ENCODE measurements around the gene DNAH1.

Gene DNAH1

GRCh38 chr3:52430416-52430810 lies 114.3 kb downstream of the DNAH1 start:
- no peak for FAIRE-seq

GRCh38 chr3:52431459-52432223 lies 115.5 kb downstream of the DNAH1 start:
- DNase-seq (ENCODE audit: insufficient read length, low spot score) (no peak), FAIRE-seq (no peak)

More at GRCh38 chr3:52430416-52430810, 114.3 kb downstream of the DNAH1 start:
- no peak for DNase-seq (ENCODE audit: insufficient read length, low spot score)

DNA sequence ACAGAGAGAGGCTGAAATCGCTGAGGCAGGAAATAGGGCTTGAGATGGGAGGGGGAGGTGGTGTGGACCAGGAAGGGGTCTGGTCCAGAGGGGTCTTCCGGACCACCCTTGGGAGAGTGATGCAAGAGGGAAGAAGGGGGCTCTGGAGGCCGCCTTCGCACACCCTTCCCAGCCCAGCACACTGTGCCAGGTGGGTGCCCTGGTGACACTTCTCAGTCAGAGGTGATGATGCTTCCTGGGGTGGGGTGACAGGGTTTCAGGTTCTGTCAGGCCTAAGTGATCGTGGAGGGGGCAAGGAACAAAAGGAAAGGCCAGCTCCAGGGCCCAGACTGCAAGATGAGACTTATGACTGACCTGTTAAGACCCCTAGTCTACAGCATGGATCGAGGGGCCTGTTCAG lies 116.1 kb downstream of the DNAH1 start:
- no peak for DNase-seq (ENCODE audit: insufficient read length, low spot score)
- no peak for FAIRE-seq

DNA sequence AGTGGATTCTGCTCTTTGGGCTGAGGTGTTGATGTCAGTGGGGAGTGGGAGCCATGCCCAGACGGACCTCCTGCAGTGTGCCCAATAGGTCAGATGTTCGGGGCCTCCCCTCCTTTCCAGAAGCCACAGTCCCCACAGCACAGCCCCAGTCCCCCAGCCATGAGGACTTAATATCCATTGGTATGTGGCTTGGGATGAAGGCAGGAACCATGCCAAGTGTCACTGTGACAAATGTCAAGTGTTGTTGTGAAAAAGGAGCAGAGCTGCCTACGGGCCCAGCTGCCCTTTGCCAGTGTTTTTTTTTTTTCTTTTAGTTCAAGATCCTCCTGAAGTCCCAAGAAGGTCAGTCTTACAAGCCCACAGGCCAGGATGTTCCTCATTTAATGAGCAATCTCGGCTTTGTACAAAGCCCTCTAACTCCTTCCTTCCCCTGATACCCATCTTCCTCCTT lies 116.6 kb downstream of the DNAH1 start:
- FAIRE-seq (no peak), DNase-seq (ENCODE audit: insufficient read length, low spot score) (no peak)

DNA sequence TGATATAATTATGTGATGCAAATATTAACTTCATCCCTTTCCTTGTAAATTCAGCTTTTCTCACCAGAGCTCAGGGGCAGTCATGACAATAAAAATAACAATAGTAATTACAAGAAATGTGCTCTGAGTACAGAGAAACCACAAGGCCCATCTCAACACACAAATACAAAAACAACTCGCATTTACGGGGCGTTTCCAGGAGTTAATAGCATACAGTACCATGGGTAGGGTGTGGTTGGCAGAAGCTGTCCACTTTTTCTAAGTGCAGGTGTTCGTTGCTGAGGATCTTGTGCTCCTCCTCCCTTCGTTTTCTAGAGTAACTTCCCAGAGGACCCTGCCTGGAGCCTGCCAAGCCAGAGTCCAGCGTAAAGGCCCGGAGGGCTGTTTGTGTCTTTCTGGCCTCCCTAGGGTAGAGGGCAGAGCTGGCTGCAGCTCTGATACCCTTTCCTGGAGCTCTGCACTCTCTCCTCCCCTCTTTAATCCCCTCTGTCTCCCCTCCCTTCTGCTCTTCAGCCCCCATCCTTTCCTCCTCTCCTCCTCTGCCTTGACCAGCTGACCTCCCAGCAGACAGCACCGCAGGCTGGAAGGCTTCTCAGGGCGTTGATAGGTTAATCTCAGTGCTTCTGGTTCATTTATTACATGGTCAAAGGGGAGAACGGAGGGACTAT lies 117.3 kb downstream of the DNAH1 start:
- DNase-seq (ENCODE audit: insufficient read length, low spot score): no peak
- no peak for FAIRE-seq

DNA sequence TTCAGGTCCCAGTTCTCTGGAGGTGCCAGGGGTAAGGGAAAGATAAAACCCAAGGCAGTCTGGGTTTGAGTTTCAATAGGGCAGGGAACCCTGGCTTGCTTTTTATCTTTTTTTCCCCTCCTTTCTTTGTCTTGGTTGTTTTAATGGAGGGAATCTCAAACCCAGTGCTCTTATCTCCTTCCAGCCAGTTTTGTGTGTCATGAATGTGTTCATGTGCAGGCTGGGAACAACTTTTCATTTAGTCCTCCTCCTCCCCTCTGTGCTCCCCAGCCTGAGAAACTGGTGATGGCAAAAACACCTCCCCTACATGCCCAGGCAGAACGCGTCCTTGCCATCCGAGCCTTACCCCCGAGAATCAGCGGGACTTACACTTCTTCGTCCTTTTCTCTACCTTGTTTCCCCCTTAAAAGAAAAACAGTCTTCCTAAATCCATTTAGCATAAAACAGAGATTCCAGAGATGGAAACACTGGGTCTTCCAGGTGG lies 117.9 kb downstream of the DNAH1 start:
- no peak for DNase-seq (ENCODE audit: insufficient read length, low spot score)
- FAIRE-seq: no peak

- no peak for FAIRE-seq
These were observed 118.5 kb downstream of the DNAH1 start for GRCh38 chr3:52434491-52435115.

DNA sequence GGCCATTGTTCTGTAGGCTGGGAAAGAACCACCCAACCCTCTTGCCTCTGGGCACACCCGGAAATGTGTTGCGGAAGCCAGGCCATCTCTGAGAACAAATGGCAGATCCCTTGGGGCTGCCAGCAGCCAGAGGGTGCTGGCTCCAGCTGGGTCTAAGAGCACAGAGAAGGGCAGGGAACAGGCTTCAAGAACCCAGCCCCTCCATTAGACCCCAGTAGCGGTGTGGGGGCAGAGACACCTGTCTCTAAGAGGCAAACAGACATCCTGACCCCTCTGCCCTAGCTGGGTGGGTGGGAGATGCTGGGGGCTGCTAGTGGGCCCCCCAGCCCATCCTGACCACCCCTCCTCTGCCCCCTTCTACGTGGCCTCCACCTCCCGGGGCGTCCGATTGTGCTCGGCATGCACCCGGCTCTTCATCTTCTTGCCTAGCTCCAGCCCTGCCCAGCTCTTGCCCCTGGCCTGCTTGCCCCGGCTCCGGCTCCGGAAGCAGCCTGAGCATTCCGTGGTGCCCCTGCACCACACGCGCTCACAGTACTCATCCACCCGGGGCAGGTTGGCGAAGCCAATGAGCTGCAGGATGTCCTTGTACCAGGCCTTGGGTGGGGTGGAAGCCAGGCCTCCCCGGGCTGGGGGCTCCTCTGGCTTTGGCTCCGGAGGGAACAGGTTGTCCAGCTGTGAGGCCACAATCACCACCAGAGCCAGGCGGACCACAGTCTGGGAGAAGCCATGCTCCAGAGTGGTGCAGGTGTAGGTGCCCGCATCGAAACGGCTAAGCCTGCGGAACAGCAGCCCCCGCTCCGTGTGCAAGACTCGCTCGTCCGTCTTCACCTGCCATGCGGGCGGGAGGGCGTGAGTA lies 119.4 kb downstream of the DNAH1 start:
- DNase-seq (ENCODE audit: insufficient read length, low spot score) (no peak), FAIRE-seq (no peak)

More at GRCh38 chr3:52434491-52435115, 118.5 kb downstream of the DNAH1 start:
- DNase-seq (ENCODE audit: insufficient read length, low spot score): no peak

DNA sequence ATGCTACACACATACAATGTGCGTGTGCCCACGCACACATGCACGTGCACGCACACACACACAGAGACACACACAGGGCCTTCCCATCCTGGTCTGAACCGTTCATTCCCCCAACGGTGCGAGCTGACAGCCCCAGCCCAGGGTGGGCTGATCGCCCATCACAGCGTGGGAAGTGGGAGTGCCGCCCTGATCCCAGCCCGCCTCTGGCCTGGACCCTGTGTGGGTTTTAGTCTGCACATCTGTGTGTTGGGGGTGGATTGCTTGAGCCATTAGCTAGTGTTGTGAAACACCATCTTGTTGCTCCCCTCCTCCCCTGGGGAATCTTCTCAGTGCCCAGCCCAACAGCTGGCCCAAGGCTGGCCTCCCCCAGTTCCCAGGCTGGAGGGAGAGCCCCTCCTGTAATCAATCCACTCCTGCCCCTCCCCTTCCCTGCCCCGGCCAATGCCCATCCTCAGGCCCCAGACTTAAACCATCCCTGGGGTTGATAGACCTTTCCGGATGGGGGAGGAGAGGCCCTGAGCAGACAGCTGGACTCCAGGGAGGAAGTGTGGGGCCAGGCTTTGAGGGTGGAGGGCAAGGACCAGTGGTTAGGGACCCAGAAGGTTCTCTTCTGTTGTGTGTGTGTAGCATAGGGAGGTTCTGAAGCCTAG lies 120.5 kb downstream of the DNAH1 start:
- FAIRE-seq (no peak), DNase-seq (ENCODE audit: insufficient read length, low spot score) (no peak)

DNA sequence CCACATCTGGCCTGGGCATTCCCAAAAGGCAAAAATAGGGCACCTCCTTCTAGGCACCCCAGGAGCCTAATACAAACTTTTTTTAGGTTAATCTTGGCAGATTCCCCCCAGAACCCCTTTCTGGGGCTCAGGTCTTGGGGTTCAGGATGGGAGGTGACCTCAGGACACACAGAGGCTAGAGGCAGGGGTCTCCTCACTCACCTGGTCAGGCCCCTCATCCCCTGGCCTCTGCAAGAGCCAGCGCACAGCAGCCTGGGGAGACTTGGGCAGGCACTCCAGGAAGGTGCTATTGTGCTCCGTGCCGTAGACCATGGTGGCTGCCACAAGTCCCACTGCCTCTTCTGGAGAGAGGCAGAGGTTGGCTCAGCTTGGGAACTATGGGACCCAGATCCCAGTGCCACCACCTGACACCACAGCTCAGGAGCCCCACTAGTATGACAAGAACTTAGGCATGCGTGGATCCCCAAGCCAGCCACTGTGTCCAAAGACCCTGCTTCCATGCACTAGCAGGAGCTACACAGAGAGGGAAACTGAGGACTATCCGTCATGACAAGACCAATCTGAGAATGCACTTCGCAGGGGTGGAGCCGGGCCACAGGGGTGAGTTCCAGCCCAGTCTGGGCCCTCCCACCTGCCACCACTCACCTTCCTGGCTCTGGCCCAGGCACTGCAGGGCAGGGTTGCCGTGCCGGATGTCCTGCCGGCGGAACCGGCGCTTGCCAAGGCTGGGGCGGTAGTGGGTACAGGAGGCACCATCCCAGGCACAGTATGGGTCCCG lies 121.4 kb downstream of the DNAH1 start:
- FAIRE-seq: no peak
- DNase-seq (ENCODE audit: insufficient read length, low spot score): no peak

GRCh38 chr3:52438104-52438376 lies 121.9 kb downstream of the DNAH1 start:
- FAIRE-seq (no peak), DNase-seq (ENCODE audit: insufficient read length, low spot score) (no peak)

GRCh38 chr3:52438579-52439425 lies 122.7 kb downstream of the DNAH1 start:
- no peak for DNase-seq (ENCODE audit: insufficient read length, low spot score)
- FAIRE-seq: no peak

- DNase-seq (ENCODE audit: insufficient read length, low spot score): no peak
- FAIRE-seq: no peak
These were observed 123.5 kb downstream of the DNAH1 start for GRCh38 chr3:52439426-52440248.

DNA sequence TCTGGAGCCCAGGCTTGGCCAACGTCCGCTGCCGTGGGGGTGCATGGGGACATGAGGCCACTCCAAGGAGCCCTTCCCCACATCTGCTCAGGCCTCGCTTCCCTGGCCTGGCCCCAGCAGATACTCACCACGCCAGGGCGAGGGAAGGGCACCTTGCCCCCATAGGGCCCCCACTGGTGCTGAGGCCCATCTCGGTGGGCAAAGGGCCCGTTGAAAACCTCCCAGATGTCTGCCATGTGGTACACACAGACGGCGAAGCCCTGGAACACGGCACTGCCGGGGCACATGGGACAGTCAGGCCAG lies 124.1 kb downstream of the DNAH1 start:
- no peak for FAIRE-seq

GRCh38 chr3:52440671-52441070 lies 124.6 kb downstream of the DNAH1 start:
- FAIRE-seq (no peak), DNase-seq (ENCODE audit: insufficient read length, low spot score) (no peak)

More for the DNA sequence above, 124.1 kb downstream of the DNAH1 start:
- no peak for DNase-seq (ENCODE audit: insufficient read length, low spot score)

DNA sequence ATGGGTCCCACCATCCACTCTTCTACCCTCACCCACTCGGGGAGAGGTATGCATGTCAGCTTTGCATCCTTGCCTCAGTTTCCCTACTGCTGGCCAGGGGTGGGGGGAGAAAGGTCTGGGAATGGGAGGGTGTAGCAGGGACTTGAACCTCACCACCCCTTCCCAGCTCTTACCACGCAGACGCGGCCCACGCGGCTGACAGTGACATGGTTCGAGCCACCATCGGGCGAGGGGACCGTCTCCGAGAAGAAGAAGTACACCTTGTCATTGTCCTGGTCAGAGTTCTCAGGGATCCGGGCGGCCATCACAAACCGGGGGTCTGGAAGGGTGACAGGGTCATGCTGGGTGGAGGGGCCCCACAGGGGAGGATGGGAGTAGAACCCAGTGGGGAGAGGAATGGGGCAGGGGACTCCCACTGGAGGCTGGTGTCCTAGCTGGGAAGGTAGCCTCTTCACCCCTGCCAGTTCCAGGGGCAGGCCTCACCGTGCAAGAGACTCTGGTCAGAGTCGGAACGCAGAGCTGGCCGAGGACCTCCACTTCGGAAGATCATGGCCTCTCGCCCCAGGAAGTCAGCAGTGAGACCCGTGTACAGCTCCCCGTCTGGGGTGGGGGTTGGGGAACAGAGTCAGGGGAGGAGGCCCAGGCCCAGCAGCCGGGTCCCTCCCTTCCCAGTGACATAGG lies 125.1 kb downstream of the DNAH1 start:
- FAIRE-seq: no peak
- DNase-seq (ENCODE audit: insufficient read length, low spot score): no peak

GRCh38 chr3:52441772-52442332 lies 125.7 kb downstream of the DNAH1 start:
- no peak for DNase-seq (ENCODE audit: insufficient read length, low spot score)
- no peak for FAIRE-seq
